K562 (cell line): Measurements from ENCODE around the gene INTS1. TPM values are rescaled to one million over a fixed set of nuclear protein-coding genes. Genes with fewer than 3 reads are reported as not detected.
A peak's percentile ranks its signal among the peaks of the same experiment; 100 is the strongest.

Experiments used
- ATAC-seq: fragments of 200-7000 bp; cut with Tn5 transposase; 3 replicates; pipeline ENCODE4 v1.9.1; 2020; ENCODE audit warnings: moderate library complexity
- BruUV-seq: library from RNA; stranded (reverse); fragments of 400-500 nt; replicated peaks from 2 replicates; lab custom pipeline; 2021; lab: Mats Ljungman, UMichigan
- CTCF ChIA-PET: fragments of 300-600 bp; formaldehyde crosslinking; extraction: SDS; loops from one replicate; lab custom pipeline; 2021; ENCODE audit warnings: low intra/inter-chr PET ratio; lab: Yijun Ruan, JAX
- POLR2A ChIA-PET: fragments of 300-600, 350-650 bp; sonication (Branson Sonifier 250); formaldehyde crosslinking; extraction: SDS; loops from one replicate; lab custom pipeline; 2021; ENCODE audit warnings: antibody characterized with exemption, inconsistent platforms; lab: Yijun Ruan, JAX
- DNase-seq, 4 experiments: peaks; one replicate each; pipeline versions ENCODE4 v3.0.0 to v3.0.0-alpha.2; 2011 to 2018; ENCODE audit warnings: low spot score in 3 of 4, mixed read lengths in 3 of 4; ENCODE audit errors: extremely low read depth in 1 of 4
- FAIRE-seq: peaks from 2 replicates; lab custom pipeline; 2011; peaks lifted over from hg19 to GRCh38; lab: Jason Lieb, UNC
- H2AFZ ChIP-seq: 2 replicates; pipeline ENCODE4 v1.6.0; 2011; ENCODE audit warnings: low read depth, low read length, control low read depth, inconsistent platforms
- H3K27ac ChIP-seq: fragments of 200-600 bp; 3 replicates; pipeline ENCODE4 v1.8.0; 2011; ENCODE audit warnings: low read depth, mild to moderate bottlenecking, control low read depth, inconsistent platforms, low read length, moderate library complexity, mixed read lengths; ENCODE audit errors: extremely low read depth
- H3K27me3 ChIP-seq, 2 experiments: fragments of 300-600 bp in 1 of 2; 2 replicates in 1 of 2; 3 replicates in 1 of 2; pipeline versions ENCODE4 v1.6.0 to v1.8.0; 2011; ENCODE audit warnings: inconsistent platforms in 2 of 2, low read length in 2 of 2, mild to moderate bottlenecking in 1 of 2, mixed read lengths in 1 of 2, moderate library complexity in 1 of 2; ENCODE audit not compliant: control insufficient read depth in 2 of 2, insufficient read depth in 2 of 2
- H3K36me3 ChIP-seq: fragments of 300-600 bp; 3 replicates; pipeline ENCODE4 v1.8.0; 2011; ENCODE audit warnings: mild to moderate bottlenecking, low read length, inconsistent platforms; ENCODE audit not compliant: control insufficient read depth, insufficient read depth
- H3K4me1 ChIP-seq, 2 experiments: fragments of 200-600 bp in 1 of 2; replicated peaks in 1 of 2; 2 replicates in 1 of 2; 3 replicates in 1 of 2; pipeline versions ENCODE4 v1.5.1 to v1.8.0; 2011; ENCODE audit warnings: inconsistent platforms in 2 of 2, low read length in 2 of 2, mild to moderate bottlenecking in 1 of 2, mixed read lengths in 1 of 2, moderate library complexity in 1 of 2; ENCODE audit not compliant: control insufficient read depth in 2 of 2, insufficient read depth in 2 of 2
- H3K4me2 ChIP-seq: 2 replicates; pipeline ENCODE4 v1.6.1; 2011; ENCODE audit warnings: low read length, control low read depth, inconsistent platforms, mixed read lengths; ENCODE audit not compliant: insufficient read depth
- H3K4me3 ChIP-seq: fragments of 200-600 bp; sonication (generic), shearing (Covaris generic); 2 replicates; pipeline ENCODE4 v1.5.1; 2016; ENCODE audit warnings: control low read depth, inconsistent platforms
- H3K79me2 ChIP-seq: fragments of 200-600 bp; 3 replicates; pipeline ENCODE4 v1.8.0; 2011; ENCODE audit warnings: low read length, inconsistent platforms; ENCODE audit not compliant: control insufficient read depth, insufficient read depth
- H3K9ac ChIP-seq, 2 experiments: 2 replicates each; pipeline versions ENCODE4 v1.6.0 to v1.6.1; 2011; ENCODE audit warnings: low read depth in 2 of 2, low read length in 2 of 2, control low read depth in 1 of 2, inconsistent platforms in 1 of 2, mild to moderate bottlenecking in 1 of 2, mixed read lengths in 1 of 2; ENCODE audit not compliant: insufficient read depth in 1 of 2
- H3K9me1 ChIP-seq: one replicate; pipeline ENCODE4 v1.6.0; 2011; ENCODE audit warnings: inconsistent platforms, mild to moderate bottlenecking, low read length, moderate library complexity; ENCODE audit not compliant: control insufficient read depth, insufficient read depth
- H3K9me3 ChIP-seq: replicated peaks from 2 replicates; pipeline ENCODE4 v1.5.1; 2011; ENCODE audit warnings: low read depth, low read length, inconsistent platforms; ENCODE audit not compliant: control insufficient read depth, insufficient read depth
- H4K20me1 ChIP-seq: replicated peaks from 2 replicates; pipeline ENCODE4 v1.6.1; 2011; ENCODE audit warnings: low read length, inconsistent platforms, mixed read lengths; ENCODE audit not compliant: control insufficient read depth, insufficient read depth
- CHD2 ChIP-seq: IDR thresholded peaks from 2 replicates; pipeline ENCODE4 v1.6.1; 2011; ENCODE audit warnings: low read depth, low read length
- FOXA1 ChIP-seq: fragments of 450-650 bp; IDR thresholded peaks from 2 replicates; pipeline ENCODE4 v1.6.1; 2016; ENCODE audit warnings: mild to moderate bottlenecking, borderline replicate concordance
- WGBS: fragments of 100-300 bp; shearing (Covaris generic); methylation state at CpG from one replicate; pipeline ENCODE4 v1.1.6; 2016; ENCODE audit warnings: low coverage, mixed read lengths; ENCODE audit not compliant: insufficient coverage; ENCODE audit errors: missing lambda C conversion rate; 5-methylcytosine and 5-hydroxymethylcytosine counted together
- in situ Hi-C: fragments of 300-500 bp; cut with MboI; formaldehyde crosslinking; loops from 4 replicates; pipeline ENCODE4 v1.15.0; 2018; ENCODE audit warnings: inconsistent platforms, mixed read lengths
- intact Hi-C: fragments of 100-400 bp; cut with micrococcal nuclease; formaldehyde crosslinking; loops from 2 replicates; pipeline ENCODE4 v1.14.2; 2022
- polyA plus RNA-seq, 8 experiments: library from polyadenylated mRNA; depleted of rRNA in 4 of 8; stranded (reverse) in 5 of 8; unstranded in 3 of 8; fragments of >200 nt; fragmentation: Nextera tagmentation in 2 of 8; fragmentation: Illumina TruSeq in 1 of 8; extraction: Ambion mirVana in 2 of 8; extraction: Trizol in 1 of 8; gene quantifications; 2 replicates each; pipeline versions ENCODE4 v1.2.1 to v1.2.3, GENCODE V29; 2011 to 2014; ENCODE audit warnings: inconsistent platforms in 1 of 8, missing spikeins in 1 of 8
- total RNA-seq, 7 experiments: library from RNA; depleted of rRNA in 6 of 7; stranded (reverse); fragments of >200 nt in 6 of 7; fragmentation: Illumina TruSeq in 2 of 7; extraction: Trizol in 2 of 7; gene quantifications; 2 replicates each; pipeline versions ENCODE4 v1.2.1 to v1.2.3, GENCODE V29; 2011 to 2021; ENCODE audit warnings: low replicate concordance in 1 of 7
- TF ChIP-seq, protein P1 (sequence below): sonication (generic); formaldehyde crosslinking; IDR thresholded peaks from 2 replicates; pipeline ENCODE4 v1.8.0; 2022; ENCODE audit warnings: mild to moderate bottlenecking, missing genetic modification reagents

The INTS1 gene
- total and polyA plus RNA-seq, 9 of the 15 experiments (the other 6 are each of a cell fraction or from before 2014, with no cell fraction given): 0.34 to 119 (median 18.5) TPM

DNA sequence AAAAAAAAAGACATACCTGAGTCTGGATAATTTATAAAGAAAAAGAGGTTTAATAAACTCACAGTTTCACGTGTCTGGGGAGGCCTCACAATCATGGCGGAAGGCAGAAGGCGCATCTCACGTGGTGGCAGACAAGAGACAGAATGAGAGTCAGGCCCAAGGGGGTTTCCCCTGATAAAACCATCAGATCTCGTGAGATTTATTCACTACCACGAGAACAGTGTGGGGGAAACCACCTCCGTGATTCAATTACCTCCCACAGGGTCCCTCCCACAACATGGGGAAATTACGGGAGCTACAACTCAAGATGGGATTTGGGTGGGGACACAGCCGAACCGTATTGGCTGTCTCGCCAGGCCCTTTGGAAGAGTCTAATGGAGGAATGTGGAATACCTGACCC, 17.3 kb upstream of the INTS1 start:
- no TSS peak for BruUV-seq

More for the DNA sequence above, 17.3 kb upstream of the INTS1 start:
- H3K4me3 ChIP-seq: no peak overlapping the region
- H3K4me1 ChIP-seq: peaks cover 0 to 13% of the 10 kb centered on the region in 2 experiments; a peak in 2 of 5 replicates
- TF ChIP-seq, protein P1, sequence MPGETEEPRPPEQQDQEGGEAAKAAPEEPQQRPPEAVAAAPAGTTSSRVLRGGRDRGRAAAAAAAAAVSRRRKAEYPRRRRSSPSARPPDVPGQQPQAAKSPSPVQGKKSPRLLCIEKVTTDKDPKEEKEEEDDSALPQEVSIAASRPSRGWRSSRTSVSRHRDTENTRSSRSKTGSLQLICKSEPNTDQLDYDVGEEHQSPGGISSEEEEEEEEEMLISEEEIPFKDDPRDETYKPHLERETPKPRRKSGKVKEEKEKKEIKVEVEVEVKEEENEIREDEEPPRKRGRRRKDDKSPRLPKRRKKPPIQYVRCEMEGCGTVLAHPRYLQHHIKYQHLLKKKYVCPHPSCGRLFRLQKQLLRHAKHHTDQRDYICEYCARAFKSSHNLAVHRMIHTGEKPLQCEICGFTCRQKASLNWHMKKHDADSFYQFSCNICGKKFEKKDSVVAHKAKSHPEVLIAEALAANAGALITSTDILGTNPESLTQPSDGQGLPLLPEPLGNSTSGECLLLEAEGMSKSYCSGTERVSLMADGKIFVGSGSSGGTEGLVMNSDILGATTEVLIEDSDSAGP (CRISPR knock-in tag): no peak
- no peak for TF ChIP-seq FOXA1
- TF ChIP-seq CHD2: peak; percentile 70
- no peak overlapping the region for H3K9ac ChIP-seq
- H3K9me3 ChIP-seq: peaks cover 6% of the 10 kb centered on the region
- H4K20me1 ChIP-seq: no peaks in the 10 kb centered on the region
- CTCF ChIA-PET: no interaction called here
- ATAC-seq: no peak
- POLR2A ChIA-PET: no interaction called here
- DNase-seq: no peak
- in situ Hi-C loops (no loop called here), intact Hi-C loops (no loop called here)
- H3K36me3 ChIP-seq: no peaks in the 10 kb centered on the region
- 30% methylated on average over 11 of the region's 11 CpGs for WGBS
- no peaks in the 10 kb centered on the region for H3K9me1 ChIP-seq
- H3K4me2 ChIP-seq: no peak overlapping the region
- H3K27ac ChIP-seq: no peak overlapping the region
- H2AFZ ChIP-seq: no peak overlapping the region
- no peak for FAIRE-seq
- no peaks in the 10 kb centered on the region for H3K79me2 ChIP-seq
- H3K27me3 ChIP-seq: peaks cover 16 to 41% of the 10 kb centered on the region in 2 experiments; a peak in 4 of 5 replicates
